Measurements from ENCODE around the gene SNPH. TPM values are rescaled to one million over a fixed set of nuclear protein-coding genes. Genes with fewer than 3 reads are reported as not detected.

SNPH gene
- total and polyA plus RNA-seq, 11 donors, result 4.3 to 17.4 (median 11.1) TPM

DNA sequence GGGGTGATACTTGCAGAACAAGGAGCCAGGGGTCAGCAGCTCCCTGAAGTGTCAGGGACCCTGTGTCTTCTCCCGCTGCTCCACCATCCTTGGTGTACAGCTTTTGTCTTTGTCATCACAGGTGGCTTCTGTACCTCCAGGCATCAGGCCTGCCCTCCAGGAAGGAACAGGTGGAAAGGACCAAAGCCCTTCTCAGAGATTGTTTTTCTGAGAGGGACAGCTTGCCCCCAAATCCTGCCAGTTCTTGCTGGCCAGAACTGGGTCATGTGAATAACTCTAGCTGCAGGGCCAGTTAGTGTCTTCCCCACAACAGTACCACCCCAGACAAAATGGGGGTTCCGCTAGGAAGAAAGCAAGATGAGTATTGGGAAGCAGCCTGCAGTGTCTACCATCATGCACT lies 31.4 kb downstream of the SNPH start:
- ATAC-seq (no peak), DNase-seq (no peak)
- Histone ChIP-seq H3K36me3 (peaks cover 0 to 25% (median 4%) of the 10 kb centered on the region in 9 donors), H3K9me3 (no peaks in the 10 kb centered on the region), H3K27me3 (no peaks in the 10 kb centered on the region), H3K4me1 (peaks cover 0 to 9% (median 0%) of the 10 kb centered on the region in 12 donors), H3K27ac (no peak overlapping the region), H3K4me3 (no peak overlapping the region)
- 81 to 100% (median 96%) methylated on average over 2 of the region's 2 CpGs for WGBS, 4 donors
- intact Hi-C loops (cut with DNase I), result no loop called here
- TF ChIP-seq, protein P1, sequence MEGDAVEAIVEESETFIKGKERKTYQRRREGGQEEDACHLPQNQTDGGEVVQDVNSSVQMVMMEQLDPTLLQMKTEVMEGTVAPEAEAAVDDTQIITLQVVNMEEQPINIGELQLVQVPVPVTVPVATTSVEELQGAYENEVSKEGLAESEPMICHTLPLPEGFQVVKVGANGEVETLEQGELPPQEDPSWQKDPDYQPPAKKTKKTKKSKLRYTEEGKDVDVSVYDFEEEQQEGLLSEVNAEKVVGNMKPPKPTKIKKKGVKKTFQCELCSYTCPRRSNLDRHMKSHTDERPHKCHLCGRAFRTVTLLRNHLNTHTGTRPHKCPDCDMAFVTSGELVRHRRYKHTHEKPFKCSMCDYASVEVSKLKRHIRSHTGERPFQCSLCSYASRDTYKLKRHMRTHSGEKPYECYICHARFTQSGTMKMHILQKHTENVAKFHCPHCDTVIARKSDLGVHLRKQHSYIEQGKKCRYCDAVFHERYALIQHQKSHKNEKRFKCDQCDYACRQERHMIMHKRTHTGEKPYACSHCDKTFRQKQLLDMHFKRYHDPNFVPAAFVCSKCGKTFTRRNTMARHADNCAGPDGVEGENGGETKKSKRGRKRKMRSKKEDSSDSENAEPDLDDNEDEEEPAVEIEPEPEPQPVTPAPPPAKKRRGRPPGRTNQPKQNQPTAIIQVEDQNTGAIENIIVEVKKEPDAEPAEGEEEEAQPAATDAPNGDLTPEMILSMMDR (IDR thresholded peaks at IDR 0.05), result no peak
- TF ChIP-seq POLR2A (IDR thresholded peaks at IDR 0.05), result no peak

GRCh38 chr20:1298166-1298565 lies 32.1 kb downstream of the SNPH start:
- ATAC-seq (no peak), DNase-seq (no peak)
- Histone ChIP-seq H3K27me3 (no peaks in the 10 kb centered on the region), H3K9me3 (no peaks in the 10 kb centered on the region), H3K4me3 (no peak overlapping the region), H3K36me3 (peaks cover 0 to 25% (median 4%) of the 10 kb centered on the region in 9 donors), H3K4me1 (peaks cover 0 to 9% (median 0%) of the 10 kb centered on the region in 12 donors), H3K27ac (no peak overlapping the region)
- TF ChIP-seq, protein P1 (IDR thresholded peaks at IDR 0.05), result no peak
- 82 to 90% (median 89%) methylated on average over 5 of the region's 5 CpGs for WGBS, 4 donors
- intact Hi-C loops (cut with DNase I), result no loop called here

DNA sequence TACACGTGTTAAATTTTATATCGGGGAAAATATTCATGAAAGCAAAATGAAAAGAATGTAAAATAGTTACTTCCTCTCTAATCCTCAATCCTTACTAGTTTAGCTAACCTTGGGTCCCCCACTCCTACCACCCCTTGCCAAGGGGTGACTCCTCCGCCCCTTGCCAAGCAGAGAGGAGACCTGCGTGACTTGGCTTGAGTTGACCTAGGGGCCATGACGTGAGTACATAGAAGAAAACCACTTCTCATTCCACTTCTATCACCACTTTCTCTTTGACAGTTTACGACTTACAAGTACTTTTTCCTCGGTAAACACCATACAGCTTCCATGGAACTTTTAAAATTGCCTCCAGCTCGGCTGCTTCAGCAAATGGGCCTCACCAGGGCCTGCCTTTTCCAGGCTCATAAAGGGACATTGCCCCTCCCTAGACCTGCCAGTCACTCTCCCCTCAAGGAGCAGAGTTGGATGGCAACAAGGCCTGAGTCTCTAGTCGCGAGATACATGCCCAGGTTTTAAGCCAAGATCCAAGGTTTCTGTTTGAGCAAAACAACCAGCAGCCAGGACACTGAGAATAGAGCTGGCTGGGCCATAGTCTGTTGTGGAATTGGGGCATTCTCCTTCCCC lies 32.9 kb downstream of the SNPH start:
- DNase-seq (no peak), ATAC-seq (no peak)
- no peak for TF ChIP-seq POLR2A (IDR thresholded peaks at IDR 0.05)
- TF ChIP-seq, protein P1 (IDR thresholded peaks at IDR 0.05), result no peak
- Histone ChIP-seq H3K27me3 (no peaks in the 10 kb centered on the region), H3K4me1 (peaks cover 0 to 9% (median 0%) of the 10 kb centered on the region in 12 donors), H3K4me3 (no peak overlapping the region), H3K27ac (no peak overlapping the region), H3K9me3 (no peaks in the 10 kb centered on the region), H3K36me3 (peaks cover 0 to 25% (median 4%) of the 10 kb centered on the region in 9 donors)
- intact Hi-C loops (cut with DNase I), result no loop called here
- WGBS, 4 donors, result 87 to 94% (median 91%) methylated on average over 10 of the region's 10 CpGs

GRCh38 chr20:1299522-1299921 lies 33.4 kb downstream of the SNPH start:
- intact Hi-C loops (cut with DNase I), result no loop called here
- H3K36me3 ChIP-seq, result peaks cover 0 to 25% (median 4%) of the 10 kb centered on the region in 9 donors
- H3K27ac ChIP-seq, result no peak overlapping the region
- 77 to 93% (median 88%) methylated on average over 9 of the region's 9 CpGs for WGBS, 4 donors
- no peak for DNase-seq
- H3K4me1 ChIP-seq, result peaks cover 0 to 9% (median 0%) of the 10 kb centered on the region in 12 donors
- peak in 1 of 4 donors; percentile 8 for ATAC-seq
- no peaks in the 10 kb centered on the region for H3K9me3 ChIP-seq
- no peak overlapping the region for H3K4me3 ChIP-seq
- no peaks in the 10 kb centered on the region for H3K27me3 ChIP-seq
- TF ChIP-seq, protein P1 (IDR thresholded peaks at IDR 0.05), result no peak
- TF ChIP-seq POLR2A (IDR thresholded peaks at IDR 0.05), result no peak
